ENCODE results near the gene SET.

The SET gene

DNA sequence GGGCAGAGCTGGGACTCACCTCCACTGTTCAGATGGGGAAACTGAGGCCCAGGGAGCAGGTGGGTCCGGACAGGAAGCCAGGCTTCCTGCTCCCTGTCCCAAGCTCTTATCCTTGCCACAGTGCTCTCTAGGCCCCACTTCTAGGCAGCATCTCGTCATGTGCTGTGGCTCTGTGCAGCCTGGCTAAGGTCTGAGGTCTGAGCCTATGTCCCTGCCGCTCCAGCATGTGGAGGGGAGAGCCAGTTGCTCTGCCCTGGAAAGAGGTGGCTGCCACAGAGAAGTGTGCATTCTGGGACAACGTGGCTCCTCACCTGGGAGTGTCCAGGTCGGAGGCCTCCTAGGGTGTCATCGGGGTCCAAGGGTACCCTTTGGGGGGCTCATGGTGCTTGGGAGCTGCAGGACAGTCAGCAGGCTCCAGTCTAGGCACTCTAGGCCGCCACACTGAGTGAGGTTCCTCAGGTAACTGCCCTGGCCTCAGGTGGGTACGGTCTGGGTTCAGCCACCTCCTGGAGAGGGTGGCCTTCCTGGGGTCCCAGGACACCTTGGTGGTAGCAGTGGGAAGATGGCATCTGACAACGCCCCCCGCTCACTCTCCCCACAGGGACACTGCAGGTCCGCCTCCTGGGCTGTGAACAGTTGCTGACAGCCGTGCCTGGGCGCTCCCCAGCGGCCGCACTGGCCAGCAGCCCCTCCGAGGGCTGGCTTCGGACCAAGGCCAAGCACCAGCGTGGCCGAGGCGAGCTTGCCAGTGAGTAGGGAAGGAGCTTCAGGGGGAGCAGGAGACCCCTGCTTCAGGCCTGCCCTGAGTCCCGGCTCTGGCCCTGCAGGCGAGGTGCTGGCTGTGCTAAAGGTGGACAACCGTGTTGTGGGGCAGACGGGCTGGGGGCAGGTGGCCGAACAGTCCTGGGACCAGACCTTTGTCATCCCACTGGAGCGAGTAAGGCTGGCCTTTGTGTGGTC, 23.7 kb downstream of the SET start:
- DNase-seq (ENCODE audit: low read depth, low spot score) = no peak

GRCh38 chr9:128713411-128713780, 24.4 kb downstream of the SET start:
- DNase-seq (ENCODE audit: low read depth, low spot score) = no peak

DNA sequence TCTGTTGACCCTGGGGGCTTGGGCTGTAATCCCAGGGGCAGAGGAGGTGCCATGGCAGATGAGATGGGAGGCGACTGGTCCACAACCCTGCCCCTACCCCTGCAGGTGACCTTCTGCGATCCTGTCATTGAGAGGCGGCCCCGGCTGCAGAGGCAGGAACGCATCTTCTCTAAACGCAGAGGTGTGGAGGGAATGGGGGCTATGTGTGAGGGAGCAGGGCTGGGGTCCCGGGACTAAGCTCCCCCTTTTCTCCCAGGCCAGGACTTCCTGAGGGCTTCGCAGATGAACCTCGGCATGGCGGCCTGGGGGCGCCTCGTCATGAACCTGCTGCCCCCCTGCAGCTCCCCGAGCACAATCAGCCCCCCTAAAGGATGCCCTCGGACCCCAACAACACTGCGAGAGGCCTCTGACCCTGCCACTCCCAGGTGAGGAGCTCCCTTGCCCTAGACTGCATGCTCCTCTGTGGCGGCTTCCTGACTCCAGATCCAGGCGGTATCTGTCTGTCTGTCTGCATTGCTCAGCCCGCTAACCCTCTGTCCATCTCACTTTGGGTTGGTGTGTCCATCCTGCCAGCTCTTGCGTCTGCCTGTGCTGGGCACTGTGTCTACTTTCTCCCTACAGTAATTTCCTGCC, 25.0 kb downstream of the SET start:
- no peak for DNase-seq (ENCODE audit: low read depth, low spot score)

DNA sequence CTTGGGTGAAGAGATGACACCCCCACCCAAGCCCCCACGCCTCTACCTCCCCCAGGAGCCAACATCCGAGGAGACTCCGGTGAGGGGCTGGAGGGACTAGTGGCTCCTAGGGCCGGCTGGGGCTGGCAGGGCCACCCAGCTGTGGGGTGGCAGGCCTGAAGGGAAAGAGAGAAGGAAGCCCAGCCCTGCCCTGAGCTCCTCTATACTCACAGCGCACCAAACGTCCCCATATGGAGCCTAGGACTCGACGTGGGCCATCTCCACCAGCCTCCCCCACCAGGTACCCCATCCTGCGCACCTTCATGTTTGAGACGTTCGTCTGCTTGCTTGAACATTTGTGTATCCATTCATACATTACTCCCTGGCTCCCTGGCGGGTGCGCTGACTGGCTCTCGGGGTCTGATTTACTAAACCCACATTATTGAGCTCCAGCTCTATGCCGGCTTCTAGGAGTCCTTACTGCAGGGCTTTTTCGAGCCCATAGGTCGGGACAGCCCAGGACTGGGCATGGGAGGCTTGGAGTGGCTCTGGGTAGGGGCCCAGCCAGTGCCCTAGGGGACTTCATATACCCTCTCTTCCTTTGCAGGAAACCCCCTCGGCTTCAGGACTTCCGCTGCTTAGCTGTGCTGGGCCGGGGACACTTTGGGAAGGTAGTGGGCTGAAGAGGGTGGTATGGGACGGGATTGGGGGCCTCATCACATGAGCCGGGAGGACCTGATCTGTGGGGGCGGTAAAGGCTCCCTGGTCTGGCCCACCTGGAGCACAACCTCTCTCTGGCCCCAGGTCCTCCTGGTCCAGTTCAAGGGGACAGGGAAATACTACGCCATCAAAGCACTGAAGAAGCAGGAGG, 25.8 kb downstream of the SET start:
- DNase-seq (ENCODE audit: low read depth, low spot score) = no peak

DNA sequence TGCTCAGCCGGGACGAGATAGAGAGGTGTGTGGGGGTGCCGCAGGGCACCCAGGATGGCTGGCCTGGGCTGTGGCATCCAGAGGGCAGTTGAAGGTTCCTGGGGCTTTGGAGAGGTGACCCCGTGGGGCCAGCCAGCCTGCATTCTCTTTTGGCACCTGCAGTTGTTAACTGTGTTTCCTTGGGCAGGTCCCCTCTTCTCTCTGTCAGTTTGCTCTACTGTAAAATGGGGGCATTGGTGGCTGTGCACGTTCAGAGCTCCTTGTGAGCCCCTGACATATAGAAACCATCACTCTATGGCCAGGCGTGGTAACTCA, 26.4 kb downstream of the SET start:
- DNase-seq (ENCODE audit: low read depth, low spot score) = no peak

GRCh38 chr9:128716581-128717254, 27.7 kb downstream of the SET start:
- no peak for DNase-seq (ENCODE audit: low read depth, low spot score)

DNA sequence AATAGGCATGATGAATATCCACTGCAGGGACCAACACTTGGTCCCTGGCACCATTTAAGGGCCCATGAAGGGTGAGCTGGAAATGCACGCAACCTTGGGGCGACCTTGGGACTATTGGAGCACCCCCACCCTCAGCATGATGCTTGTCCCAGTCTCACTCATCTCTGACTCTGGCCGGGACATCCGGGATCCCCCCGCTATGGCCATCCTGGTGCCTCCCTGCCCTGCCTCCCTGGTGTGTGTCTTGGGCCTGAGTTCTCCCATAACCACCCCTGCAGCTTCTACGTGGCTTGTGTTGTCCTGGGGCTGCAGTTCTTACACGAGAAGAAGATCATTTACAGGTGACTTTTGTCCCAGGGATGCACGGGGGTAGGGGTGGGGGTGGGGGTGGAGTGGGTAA, 29.0 kb downstream of the SET start:
- DNase-seq (ENCODE audit: low read depth, low spot score) = no peak

DNA sequence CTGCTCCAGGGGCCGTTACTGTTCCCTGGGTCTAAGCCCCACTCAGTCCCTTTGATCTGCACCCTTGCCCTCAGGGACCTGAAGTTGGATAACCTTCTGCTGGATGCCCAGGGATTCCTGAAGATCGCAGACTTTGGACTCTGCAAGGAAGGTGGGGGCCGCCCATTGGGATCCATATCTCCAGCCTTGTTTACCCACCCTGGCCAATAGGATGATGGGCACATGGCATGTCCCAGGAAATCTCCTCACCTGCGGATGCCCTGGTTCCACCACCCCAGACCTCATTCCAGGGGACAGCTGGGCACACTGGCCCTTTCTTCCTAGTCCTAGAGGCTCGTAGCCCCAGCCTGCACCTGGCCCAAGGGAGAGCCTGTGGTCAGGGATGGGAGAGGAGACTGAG, 29.5 kb downstream of the SET start:
- DNase-seq (ENCODE audit: low read depth, low spot score) = no peak

DNA sequence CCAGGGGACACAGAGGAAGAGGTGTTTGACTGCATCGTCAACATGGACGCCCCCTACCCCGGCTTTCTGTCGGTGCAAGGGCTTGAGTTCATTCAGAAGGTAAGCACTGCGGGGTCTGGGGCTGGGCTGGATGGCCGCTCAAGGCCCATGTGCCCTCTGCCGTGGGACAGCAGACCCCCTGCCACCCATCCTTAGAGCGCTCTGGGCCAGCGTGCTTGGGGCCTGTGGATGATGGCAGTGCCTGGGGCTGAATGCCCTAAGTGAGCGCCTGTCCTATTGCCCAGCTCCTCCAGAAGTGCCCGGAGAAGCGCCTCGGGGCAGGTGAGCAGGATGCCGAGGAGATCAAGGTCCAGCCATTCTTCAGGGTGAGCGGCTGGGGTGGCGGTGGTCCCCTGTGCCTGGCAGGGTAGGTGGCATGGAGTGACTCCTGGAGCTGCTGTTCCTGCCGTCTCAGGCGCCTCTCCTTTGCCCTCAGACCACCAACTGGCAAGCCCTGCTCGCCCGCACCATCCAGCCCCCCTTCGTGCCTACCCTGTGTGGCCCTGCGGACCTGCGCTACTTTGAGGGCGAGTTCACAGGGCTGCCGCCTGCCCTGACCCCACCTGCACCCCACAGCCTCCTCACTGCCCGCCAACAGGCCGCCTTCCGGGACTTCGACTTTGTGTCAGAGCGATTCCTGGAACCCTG, 31.0 kb downstream of the SET start:
- no peak for DNase-seq (ENCODE audit: low read depth, low spot score)

- DNase-seq (ENCODE audit: low read depth, low spot score) = no peak
Observed at GRCh38 chr9:128720841-128721486, 31.9 kb downstream of the SET start.

DNA sequence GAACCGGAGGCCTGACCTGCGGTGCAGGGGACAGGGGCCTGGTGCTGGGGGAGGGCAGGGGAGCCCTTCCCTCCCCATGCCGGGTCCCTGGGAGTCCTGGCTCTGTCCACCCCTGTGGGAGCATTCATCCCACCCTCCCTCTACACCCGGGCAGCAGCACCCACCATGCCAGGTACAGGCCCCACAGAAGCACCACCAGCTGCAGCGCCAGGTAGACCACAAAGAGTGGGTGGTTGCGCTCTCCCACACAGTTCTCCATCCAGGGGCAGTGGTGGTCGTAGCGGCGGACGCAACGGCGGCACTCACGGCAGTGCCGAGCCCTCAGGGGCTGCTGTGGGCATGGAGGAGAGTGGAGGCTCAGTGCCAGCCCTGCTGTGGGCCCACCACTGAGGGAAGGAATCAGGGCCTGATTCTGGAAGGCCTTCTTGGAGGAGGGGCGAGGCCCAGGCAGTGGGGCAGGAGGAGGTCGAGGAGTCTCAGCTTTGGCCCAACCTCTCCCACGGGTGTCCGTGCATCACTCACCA, 32.5 kb downstream of the SET start:
- DNase-seq (ENCODE audit: low read depth, low spot score) = no peak

GRCh38 chr9:128722380-128723351, 33.6 kb downstream of the SET start:
- no peak for DNase-seq (ENCODE audit: low read depth, low spot score)

DNA sequence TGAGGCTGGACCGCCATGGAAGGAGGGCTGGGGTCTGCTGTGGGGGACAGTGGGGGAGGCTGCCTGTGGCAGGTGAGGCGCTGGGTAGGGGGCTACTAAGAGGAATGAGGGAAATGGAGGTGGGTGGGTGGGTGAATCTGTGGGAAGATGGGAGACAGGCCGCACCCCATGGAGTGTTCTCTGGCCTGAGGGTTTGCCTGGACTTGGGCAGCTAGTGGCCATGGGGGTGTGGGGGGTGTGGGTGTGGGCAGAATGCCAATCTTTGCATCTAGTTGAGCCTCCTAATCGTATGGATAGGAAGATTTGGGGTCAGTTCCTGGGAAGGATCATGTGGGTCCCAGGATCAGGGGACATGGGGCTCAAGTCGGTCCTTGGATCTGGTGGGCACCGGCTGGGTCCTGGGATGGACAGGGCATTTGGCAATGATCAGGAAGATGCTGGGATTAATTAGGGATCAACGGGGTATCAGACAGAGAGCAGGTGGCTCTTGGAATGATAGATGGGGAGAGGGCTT, 34.4 kb downstream of the SET start:
- DNase-seq (ENCODE audit: low read depth, low spot score) = no peak

DNA sequence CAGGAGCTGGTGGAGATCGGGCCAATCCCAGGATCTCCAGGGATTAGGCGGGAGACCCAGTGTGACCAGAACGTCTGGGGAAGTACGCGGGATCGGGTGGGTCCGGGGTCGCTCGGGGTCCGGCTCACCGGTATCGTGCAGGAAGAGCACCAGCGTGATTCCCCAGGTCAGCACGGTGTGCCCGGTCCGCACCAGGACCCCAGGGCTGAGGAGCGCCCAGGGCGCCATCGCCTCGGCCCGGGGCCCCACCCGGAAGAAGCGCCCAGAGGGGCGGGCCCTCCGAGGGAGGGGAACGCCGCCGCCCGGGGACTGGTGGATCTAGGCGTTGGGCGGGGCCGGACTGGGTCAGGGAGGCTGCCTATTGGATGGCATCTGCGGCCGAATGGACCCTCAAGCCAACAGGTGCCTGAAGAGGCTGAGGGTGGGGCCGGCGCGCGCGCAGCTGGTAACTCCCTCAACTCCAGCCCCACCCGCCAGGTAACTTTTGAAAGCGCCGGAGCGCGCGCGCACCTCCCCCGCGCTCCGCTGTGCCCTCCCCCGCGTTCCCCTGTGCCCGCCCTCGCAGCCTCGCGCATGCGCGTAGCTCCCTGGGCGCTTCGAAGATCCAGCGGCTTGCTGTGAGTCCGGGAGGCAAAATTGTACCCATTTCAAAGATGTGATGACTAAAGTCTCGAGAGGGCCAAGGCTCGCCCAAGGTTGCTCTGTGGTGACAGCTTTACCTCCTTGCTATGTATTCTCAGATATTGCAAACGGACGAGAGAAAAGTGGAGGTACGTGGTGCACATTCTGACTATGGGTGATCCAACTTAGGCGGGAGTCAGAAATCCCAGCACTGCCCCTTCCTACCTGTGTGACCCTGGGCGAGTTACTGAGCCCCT, 35.1 kb downstream of the SET start, which contains the start of gene ZDHHC12:
Gene ZDHHC12, minus strand, starts transcription at position 262 of the 878 bp plus-strand sequence. Its CDS starts 34 bp downstream, at position 228.
- peak; percentile 69 for DNase-seq (ENCODE audit: low read depth, low spot score)

- no peak for DNase-seq (ENCODE audit: low read depth, low spot score)
Observed at GRCh38 chr9:128724744-128725211, 35.8 kb downstream of the SET start.

DNA sequence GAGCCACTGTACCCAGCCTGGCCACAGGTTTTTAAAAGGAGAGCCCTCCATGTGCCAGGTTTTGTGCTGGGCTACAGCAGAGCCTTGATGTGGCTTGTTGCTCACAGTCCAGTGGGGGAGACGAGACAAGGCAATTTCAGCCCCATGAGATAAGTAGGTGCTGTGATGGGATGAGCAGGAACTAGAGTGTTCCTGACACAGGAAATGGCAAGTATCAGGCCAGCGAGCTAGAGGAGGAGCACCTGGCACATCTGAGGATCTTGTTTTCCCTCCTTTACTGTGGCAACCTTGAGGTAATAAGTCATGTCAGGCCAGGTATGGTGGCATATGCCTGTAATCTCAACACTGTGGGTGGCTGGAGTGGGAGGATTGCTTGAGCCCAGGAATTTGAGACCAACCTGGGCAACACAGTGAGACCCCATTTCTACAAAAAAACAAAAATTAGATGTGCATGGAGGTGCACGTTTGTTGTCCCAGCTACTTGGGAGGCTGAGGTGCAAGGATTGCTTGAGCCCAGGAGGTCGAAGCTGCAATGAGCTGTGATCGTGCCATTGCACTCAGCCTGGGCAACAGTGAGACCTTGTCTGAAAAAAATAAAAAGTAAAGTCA, 38.7 kb downstream of the SET start:
- no peak for DNase-seq (ENCODE audit: low read depth, low spot score)

DNA sequence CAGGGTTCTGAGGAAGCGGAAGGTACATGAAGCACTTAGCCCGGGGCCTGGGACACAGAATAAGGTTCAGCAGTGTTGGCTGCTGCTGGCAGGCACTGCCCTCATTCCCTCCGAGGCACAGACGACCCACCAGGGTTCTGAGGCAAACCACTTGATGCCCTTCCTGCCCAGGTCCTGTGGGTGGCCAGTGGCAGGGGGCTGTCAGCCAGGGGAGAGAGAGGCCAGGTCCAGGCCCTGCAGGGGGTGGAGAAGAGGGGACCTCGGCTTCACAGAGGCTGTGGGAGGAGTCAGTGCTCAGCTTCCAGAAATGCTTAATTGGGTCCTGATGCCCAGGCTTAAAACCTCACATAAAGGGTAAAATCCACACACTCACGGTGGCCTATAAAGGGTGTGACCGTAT, 39.3 kb downstream of the SET start:
- DNase-seq (ENCODE audit: low read depth, low spot score) = no peak

Measured in smooth muscle cell of the brain vasculature (primary cell).